SK-N-SH treated with all-trans-retinoic acid at 6 μM for 48 hours (cell line): ENCODE results near the gene TSPYL6.

ENCODE experiments used
- ATAC-seq: fragments of 200-7000 bp; cut with Tn5 transposase; 3 replicates; pipeline ENCODE4 v1.9.1; 2020; ENCODE audit warnings: mild to moderate bottlenecking, moderate library complexity
- ARNTL ChIP-seq: fragments of 450-650 bp; formaldehyde crosslinking; IDR thresholded peaks from 2 replicates; pipeline ENCODE4 v1.5.0; 2020; ENCODE audit warnings: low read depth, mild to moderate bottlenecking, moderate library complexity, borderline replicate concordance
- BACH2 ChIP-seq: fragments of 250-450 bp; sonication (Bioruptor Pico); IDR thresholded peaks from 2 replicates; pipeline ENCODE4 v1.9.0; 2021; ENCODE audit warnings: mild to moderate bottlenecking, borderline replicate concordance
- CREB5 ChIP-seq: fragments of 250-450 bp; sonication (Bioruptor Pico); IDR thresholded peaks from 2 replicates; pipeline ENCODE4 v1.5.1; 2020; ENCODE audit warnings: low read depth, mild to moderate bottlenecking, moderate library complexity
- GLIS3 ChIP-seq: fragments of 250-450 bp; sonication (Bioruptor Pico); IDR thresholded peaks from 2 replicates; pipeline ENCODE4 v1.5.0; 2020; ENCODE audit warnings: mild to moderate bottlenecking, moderate library complexity
- ISL1 ChIP-seq: fragments of 250-450 bp; sonication (Bioruptor Pico); IDR thresholded peaks from 2 replicates; pipeline ENCODE4 v2.1.2; 2022; ENCODE audit warnings: mild to moderate bottlenecking, moderate library complexity
- OSR1 ChIP-seq: fragments of 250-450 bp; sonication (Bioruptor Pico); IDR thresholded peaks from 2 replicates; pipeline ENCODE4 v1.8.0; 2022; ENCODE audit warnings: moderate library complexity, mild to moderate bottlenecking, inconsistent platforms
- PATZ1 ChIP-seq: fragments of 250-450 bp; sonication (Bioruptor Pico); IDR thresholded peaks from 2 replicates; pipeline ENCODE4 v1.8.0; 2020; ENCODE audit warnings: mild to moderate bottlenecking, moderate library complexity, borderline replicate concordance
- PPARA ChIP-seq: fragments of 250-450 bp; sonication (Bioruptor Pico); IDR thresholded peaks from 2 replicates; pipeline ENCODE4 v1.5.0; 2020; ENCODE audit warnings: mild to moderate bottlenecking, borderline replicate concordance
- RARB ChIP-seq: fragments of 250-450 bp; sonication (Bioruptor Pico); IDR thresholded peaks from 2 replicates; pipeline ENCODE4 v1.8.0; 2021; ENCODE audit warnings: mild to moderate bottlenecking, moderate library complexity
- SNAI2 ChIP-seq: fragments of 250-450 bp; sonication (Bioruptor Pico); IDR thresholded peaks from 2 replicates; pipeline ENCODE4 v1.5.0; 2020; ENCODE audit warnings: mild to moderate bottlenecking, moderate library complexity
- TOX ChIP-seq: fragments of 250-450 bp; sonication (Bioruptor Pico); IDR thresholded peaks from 2 replicates; pipeline ENCODE4 v1.8.0; 2021; ENCODE audit warnings: mild to moderate bottlenecking, moderate library complexity, borderline replicate concordance
- ZC3H10 ChIP-seq: fragments of 250-450 bp; sonication (Bioruptor Pico); IDR thresholded peaks from 2 replicates; pipeline ENCODE4 v1.5.1; 2021; ENCODE audit warnings: mild to moderate bottlenecking, moderate library complexity
- ZFP30 ChIP-seq: fragments of 450-650 bp; formaldehyde crosslinking; IDR thresholded peaks from 2 replicates; pipeline ENCODE4 v1.5.0; 2022; ENCODE audit warnings: mild to moderate bottlenecking, moderate library complexity
- ZNF565 ChIP-seq: fragments of 450-650 bp; formaldehyde crosslinking; conservative IDR thresholded peaks from 2 replicates; pipeline ENCODE4 v1.5.0; 2020; ENCODE audit warnings: low read depth, mild to moderate bottlenecking, moderate library complexity
- ZNF70 ChIP-seq: fragments of 450-650 bp; formaldehyde crosslinking; IDR thresholded peaks from 2 replicates; pipeline ENCODE4 v1.5.0; 2020; ENCODE audit warnings: mild to moderate bottlenecking, moderate library complexity
- ZNF8 ChIP-seq: fragments of 450-650 bp; formaldehyde crosslinking; IDR thresholded peaks from 2 replicates; pipeline ENCODE4 v1.5.0; 2020; ENCODE audit warnings: mild to moderate bottlenecking, moderate library complexity
- TF ChIP-seq, protein P1 (sequence below): fragments of 250-450 bp; sonication (Bioruptor Pico); IDR thresholded peaks from 2 replicates; pipeline ENCODE4 v1.5.0; 2020; ENCODE audit warnings: mild to moderate bottlenecking, moderate library complexity
- TF ChIP-seq, protein P2 (sequence below): fragments of 250-450 bp; sonication (Bioruptor Pico); IDR thresholded peaks from 2 replicates; pipeline ENCODE4 v1.8.0; 2021; ENCODE audit warnings: low read depth, mild to moderate bottlenecking, moderate library complexity, borderline replicate concordance
- TF ChIP-seq, protein P3 (sequence below): fragments of 250-450 bp; sonication (Bioruptor Pico); IDR thresholded peaks from 2 replicates; pipeline ENCODE4 v1.5.1; 2021; ENCODE audit warnings: mild to moderate bottlenecking, moderate library complexity

Gene TSPYL6

GRCh38 chr2:54262015-54262765 lies 6.2 kb upstream of the TSPYL6 start:
- no peak for ATAC-seq
- no peak for TF ChIP-seq OSR1 (CRISPR knock-in tag)

DNA sequence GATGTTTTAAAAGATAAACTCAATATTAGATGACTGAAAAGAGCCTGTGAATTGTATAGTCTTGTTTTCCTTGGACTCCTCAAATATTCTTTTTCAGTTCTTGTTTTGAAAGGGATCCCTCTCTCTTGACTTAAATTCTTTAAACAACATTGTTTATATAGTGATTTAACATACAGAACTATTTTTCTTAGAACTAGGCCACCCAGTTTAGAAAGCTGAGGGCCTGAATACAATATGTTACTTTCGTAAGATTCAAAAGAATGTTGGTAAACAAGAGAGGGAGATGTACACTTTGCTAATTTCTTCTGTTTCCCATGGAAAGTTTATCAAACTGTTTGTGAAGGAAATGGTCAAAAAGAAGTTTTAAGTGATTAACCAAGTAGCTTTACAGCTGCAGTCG lies 5.5 kb upstream of the TSPYL6 start:
- no peak for ATAC-seq

GRCh38 chr2:54260241-54260595 lies 4.2 kb upstream of the TSPYL6 start:
- ATAC-seq, result no peak
- TF ChIP-seq ISL1 (CRISPR knock-in tag), result no peak
- TF ChIP-seq SNAI2 (CRISPR knock-in tag), result no peak
- TF ChIP-seq ZNF565 (CRISPR knock-in tag), result no peak

More for the DNA sequence above, 5.5 kb upstream of the TSPYL6 start:
- TF ChIP-seq, protein P1, sequence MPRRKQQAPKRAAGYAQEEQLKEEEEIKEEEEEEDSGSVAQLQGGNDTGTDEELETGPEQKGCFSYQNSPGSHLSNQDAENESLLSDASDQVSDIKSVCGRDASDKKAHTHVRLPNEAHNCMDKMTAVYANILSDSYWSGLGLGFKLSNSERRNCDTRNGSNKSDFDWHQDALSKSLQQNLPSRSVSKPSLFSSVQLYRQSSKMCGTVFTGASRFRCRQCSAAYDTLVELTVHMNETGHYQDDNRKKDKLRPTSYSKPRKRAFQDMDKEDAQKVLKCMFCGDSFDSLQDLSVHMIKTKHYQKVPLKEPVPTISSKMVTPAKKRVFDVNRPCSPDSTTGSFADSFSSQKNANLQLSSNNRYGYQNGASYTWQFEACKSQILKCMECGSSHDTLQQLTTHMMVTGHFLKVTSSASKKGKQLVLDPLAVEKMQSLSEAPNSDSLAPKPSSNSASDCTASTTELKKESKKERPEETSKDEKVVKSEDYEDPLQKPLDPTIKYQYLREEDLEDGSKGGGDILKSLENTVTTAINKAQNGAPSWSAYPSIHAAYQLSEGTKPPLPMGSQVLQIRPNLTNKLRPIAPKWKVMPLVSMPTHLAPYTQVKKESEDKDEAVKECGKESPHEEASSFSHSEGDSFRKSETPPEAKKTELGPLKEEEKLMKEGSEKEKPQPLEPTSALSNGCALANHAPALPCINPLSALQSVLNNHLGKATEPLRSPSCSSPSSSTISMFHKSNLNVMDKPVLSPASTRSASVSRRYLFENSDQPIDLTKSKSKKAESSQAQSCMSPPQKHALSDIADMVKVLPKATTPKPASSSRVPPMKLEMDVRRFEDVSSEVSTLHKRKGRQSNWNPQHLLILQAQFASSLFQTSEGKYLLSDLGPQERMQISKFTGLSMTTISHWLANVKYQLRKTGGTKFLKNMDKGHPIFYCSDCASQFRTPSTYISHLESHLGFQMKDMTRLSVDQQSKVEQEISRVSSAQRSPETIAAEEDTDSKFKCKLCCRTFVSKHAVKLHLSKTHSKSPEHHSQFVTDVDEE (CRISPR knock-in tag), result no peak
- TF ChIP-seq SNAI2 (CRISPR knock-in tag) (no peak), ZFP30 (no peak), PATZ1 (CRISPR knock-in tag) (no peak), RARB (no peak), OSR1 (CRISPR knock-in tag) (no peak), GLIS3 (CRISPR knock-in tag) (no peak), ISL1 (CRISPR knock-in tag) (no peak), ZNF8 (CRISPR knock-in tag) (no peak), ZC3H10 (CRISPR knock-in tag) (no peak), PPARA (no peak), BACH2 (CRISPR knock-in tag) (no peak), ZNF70 (CRISPR knock-in tag) (no peak), ZNF565 (CRISPR knock-in tag) (no peak), ARNTL (CRISPR knock-in tag) (no peak), TOX (CRISPR knock-in tag) (no peak), CREB5 (CRISPR knock-in tag) (no peak)
- TF ChIP-seq, protein P2, sequence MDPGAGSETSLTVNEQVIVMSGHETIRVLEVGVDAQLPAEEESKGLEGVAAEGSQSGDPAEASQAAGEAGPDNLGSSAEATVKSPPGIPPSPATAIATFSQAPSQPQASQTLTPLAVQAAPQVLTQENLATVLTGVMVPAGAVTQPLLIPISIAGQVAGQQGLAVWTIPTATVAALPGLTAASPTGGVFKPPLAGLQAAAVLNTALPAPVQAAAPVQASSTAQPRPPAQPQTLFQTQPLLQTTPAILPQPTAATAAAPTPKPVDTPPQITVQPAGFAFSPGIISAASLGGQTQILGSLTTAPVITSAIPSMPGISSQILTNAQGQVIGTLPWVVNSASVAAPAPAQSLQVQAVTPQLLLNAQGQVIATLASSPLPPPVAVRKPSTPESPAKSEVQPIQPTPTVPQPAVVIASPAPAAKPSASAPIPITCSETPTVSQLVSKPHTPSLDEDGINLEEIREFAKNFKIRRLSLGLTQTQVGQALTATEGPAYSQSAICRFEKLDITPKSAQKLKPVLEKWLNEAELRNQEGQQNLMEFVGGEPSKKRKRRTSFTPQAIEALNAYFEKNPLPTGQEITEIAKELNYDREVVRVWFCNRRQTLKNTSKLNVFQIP (CRISPR knock-in tag), result no peak
- TF ChIP-seq, protein P3, sequence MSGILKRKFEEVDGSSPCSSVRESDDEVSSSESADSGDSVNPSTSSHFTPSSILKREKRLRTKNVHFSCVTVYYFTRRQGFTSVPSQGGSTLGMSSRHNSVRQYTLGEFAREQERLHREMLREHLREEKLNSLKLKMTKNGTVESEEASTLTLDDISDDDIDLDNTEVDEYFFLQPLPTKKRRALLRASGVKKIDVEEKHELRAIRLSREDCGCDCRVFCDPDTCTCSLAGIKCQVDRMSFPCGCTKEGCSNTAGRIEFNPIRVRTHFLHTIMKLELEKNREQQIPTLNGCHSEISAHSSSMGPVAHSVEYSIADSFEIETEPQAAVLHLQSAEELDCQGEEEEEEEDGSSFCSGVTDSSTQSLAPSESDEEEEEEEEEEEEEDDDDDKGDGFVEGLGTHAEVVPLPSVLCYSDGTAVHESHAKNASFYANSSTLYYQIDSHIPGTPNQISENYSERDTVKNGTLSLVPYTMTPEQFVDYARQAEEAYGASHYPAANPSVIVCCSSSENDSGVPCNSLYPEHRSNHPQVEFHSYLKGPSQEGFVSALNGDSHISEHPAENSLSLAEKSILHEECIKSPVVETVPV (CRISPR knock-in tag), result no peak
